Activated naive CD8-positive, alpha-beta T cell treated with anti-CD3 and anti-CD28 coated beads, Interleukin-2, amount 50 U/mL, for 24 hours (primary cell): ENCODE data around the gene DUSP16.

Experiments used
- ATAC-seq: fragments of 150-1000 bp; cut with Tn5 transposase; one replicate; pipeline ENCODE4 v1.10.0; 2021
- DNase-seq: peaks from one replicate; pipeline ENCODE4 v3.0.0; 2021
- H3K27ac Mint-ChIP-seq: one replicate; pipeline ENCODE4 v1.8.0; 2021; ENCODE audit warnings: mild to moderate bottlenecking, mixed read lengths
- H3K27me3 Mint-ChIP-seq: one replicate; pipeline ENCODE4 v1.8.0; 2021; ENCODE audit warnings: mixed read lengths
- H3K36me3 Mint-ChIP-seq: one replicate; pipeline ENCODE4 v1.8.0; 2021; ENCODE audit warnings: low read depth, mixed read lengths
- H3K4me1 Mint-ChIP-seq: one replicate; pipeline ENCODE4 v1.8.0; 2021; ENCODE audit warnings: mixed read lengths
- H3K4me3 Mint-ChIP-seq: one replicate; pipeline ENCODE4 v1.8.0; 2021; ENCODE audit warnings: mild to moderate bottlenecking, moderate library complexity, mixed read lengths
- H3K9me3 Mint-ChIP-seq: one replicate; pipeline ENCODE4 v1.8.0; 2021; ENCODE audit warnings: mixed read lengths

The DUSP16 gene

DNA sequence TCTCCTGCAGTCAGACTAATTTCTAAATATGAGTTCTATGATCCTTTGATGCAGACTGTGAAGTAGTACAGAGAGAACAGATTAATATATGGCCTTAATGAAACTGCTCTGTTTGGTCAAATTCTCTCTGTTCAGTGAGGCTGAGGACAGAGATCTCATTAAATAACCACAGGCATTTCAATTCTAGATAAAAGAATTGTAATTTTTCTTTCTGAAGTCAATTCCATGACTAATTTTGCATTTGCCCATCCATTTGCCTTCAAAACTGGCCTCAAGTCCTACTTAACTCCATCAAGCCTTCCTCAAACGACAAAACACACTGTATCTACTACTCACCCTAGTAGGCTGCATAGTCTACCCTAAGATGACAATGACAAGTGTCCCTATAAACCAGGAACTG lies 67.1 kb downstream of the DUSP16 start:
- H3K4me3 Mint-ChIP-seq, result no peak overlapping the region
- no peaks in the 10 kb centered on the region for H3K27me3 Mint-ChIP-seq
- no peak for ATAC-seq
- DNase-seq, result no peak
- peak overlapping the region; percentile 16 for H3K27ac Mint-ChIP-seq
- H3K36me3 Mint-ChIP-seq, result peaks cover 18% of the 10 kb centered on the region
- peaks cover 19% of the 10 kb centered on the region for H3K4me1 Mint-ChIP-seq
- H3K9me3 Mint-ChIP-seq, result no peaks in the 10 kb centered on the region

DNA sequence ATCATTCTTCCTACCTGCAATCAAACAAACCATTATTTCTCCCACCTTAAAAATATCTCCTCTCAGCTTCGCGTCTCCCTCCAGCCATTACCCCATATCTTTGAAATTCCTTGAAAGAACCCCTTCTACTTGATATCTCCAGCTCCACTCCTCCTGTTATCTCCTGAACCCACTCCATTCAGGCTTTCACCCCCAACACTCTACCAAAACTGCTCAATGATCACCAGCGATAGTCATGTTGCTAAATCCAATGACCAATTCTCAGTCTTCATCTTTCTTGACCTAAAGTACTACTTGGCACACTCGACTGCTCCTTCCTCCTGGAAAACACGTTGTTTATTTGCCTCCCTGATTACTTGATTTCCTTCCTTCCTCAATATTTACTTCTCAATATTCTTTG lies 70.1 kb downstream of the DUSP16 start:
- Mint-ChIP-seq H3K9me3 (no peaks in the 10 kb centered on the region), H3K36me3 (peaks cover 17% of the 10 kb centered on the region), H3K4me1 (peaks cover 30% of the 10 kb centered on the region), H3K4me3 (no peak overlapping the region), H3K27ac (no peak overlapping the region), H3K27me3 (no peaks in the 10 kb centered on the region)
- ATAC-seq (no peak), DNase-seq (no peak)

DNA sequence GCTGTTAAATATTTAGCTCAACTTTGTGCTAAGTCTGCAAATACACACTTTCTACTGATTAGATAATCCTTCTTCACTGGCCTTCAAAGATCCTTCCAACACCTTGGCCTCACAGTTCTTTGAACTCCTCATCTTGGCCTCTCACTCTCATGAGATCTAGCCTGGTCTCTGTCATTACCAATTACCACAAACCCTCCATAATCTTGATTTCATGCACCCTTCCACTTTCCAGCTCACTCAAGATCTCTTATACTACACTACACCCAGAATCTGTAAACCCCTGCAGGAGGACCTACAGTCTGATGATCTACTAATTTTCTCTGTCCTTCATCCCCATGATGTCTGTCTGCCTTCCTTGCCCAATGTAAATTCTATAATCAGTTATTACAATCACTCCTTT lies 71.1 kb downstream of the DUSP16 start:
- no peaks in the 10 kb centered on the region for H3K9me3 Mint-ChIP-seq
- DNase-seq (no peak), ATAC-seq (peak; percentile 57)
- H3K36me3 Mint-ChIP-seq, result peaks cover 17% of the 10 kb centered on the region
- H3K27me3 Mint-ChIP-seq, result no peaks in the 10 kb centered on the region
- peaks cover 34% of the 10 kb centered on the region for H3K4me1 Mint-ChIP-seq
- no peak overlapping the region for H3K27ac Mint-ChIP-seq
- H3K4me3 Mint-ChIP-seq, result no peak overlapping the region

DNA sequence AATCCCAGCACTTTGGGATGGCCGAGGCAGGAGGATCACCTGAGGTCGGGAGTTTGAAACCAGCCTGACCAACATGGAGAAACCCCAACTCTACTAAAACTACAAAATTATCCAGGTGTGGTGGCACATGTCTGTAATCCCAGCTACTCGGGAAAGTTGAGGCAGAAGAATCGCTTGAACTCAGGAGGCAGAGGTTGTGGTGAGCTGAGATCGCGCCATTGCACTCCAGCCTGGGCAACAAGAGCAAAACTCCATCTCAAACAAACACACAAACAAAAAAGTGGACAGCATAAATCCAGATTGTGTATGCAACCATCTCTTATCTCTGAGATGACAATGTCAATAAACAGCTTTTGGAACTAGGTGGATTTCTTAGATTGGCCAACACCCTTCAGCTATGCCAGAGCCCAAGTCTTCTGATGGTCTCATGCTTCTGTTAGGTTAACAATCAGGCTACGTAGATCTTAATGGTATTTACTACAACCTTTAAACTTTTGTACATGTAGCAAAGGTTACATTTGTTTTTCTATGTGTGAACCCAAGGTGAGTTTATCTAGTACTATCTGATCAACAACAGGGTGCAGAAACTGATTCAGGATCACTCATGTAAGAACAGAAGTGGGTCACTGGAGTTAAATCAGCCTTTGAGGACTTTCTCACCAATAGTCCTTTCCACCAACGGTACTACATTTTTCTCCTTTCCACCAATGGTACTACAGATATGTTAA lies 73.7 kb downstream of the DUSP16 start:
- no peaks in the 10 kb centered on the region for H3K9me3 Mint-ChIP-seq
- H3K27me3 Mint-ChIP-seq, result no peaks in the 10 kb centered on the region
- H3K4me3 Mint-ChIP-seq, result no peak overlapping the region
- H3K4me1 Mint-ChIP-seq, result peaks cover 43% of the 10 kb centered on the region
- peak overlapping the region; percentile 56 for H3K27ac Mint-ChIP-seq
- DNase-seq, result no peak
- H3K36me3 Mint-ChIP-seq, result peaks cover 25% of the 10 kb centered on the region
- ATAC-seq, result no peak

DNA sequence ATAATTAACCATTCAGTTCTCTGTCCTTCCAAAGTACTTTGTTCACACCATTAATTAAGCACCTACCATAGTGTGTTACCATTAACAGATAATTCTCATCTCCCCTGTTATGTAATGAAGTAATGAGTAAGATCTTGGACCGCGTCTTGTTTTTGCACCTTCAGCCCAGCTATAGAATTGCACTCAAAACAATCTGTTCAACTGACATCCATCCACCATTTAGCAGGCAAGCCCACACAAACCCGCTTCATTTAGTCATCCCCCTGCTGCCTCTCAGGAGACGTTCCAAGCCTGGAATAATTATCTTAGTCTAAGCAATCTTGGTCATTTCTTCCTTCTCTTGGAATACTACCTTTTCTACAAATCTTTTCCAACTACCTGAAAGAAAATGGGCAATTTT lies 74.4 kb downstream of the DUSP16 start:
- H3K4me3 Mint-ChIP-seq, result no peak overlapping the region
- H3K4me1 Mint-ChIP-seq, result peaks cover 49% of the 10 kb centered on the region
- peaks cover 26% of the 10 kb centered on the region for H3K36me3 Mint-ChIP-seq
- ATAC-seq, result no peak
- H3K9me3 Mint-ChIP-seq, result no peaks in the 10 kb centered on the region
- H3K27me3 Mint-ChIP-seq, result no peaks in the 10 kb centered on the region
- H3K27ac Mint-ChIP-seq, result peak overlapping the region; percentile 56
- no peak for DNase-seq

DNA sequence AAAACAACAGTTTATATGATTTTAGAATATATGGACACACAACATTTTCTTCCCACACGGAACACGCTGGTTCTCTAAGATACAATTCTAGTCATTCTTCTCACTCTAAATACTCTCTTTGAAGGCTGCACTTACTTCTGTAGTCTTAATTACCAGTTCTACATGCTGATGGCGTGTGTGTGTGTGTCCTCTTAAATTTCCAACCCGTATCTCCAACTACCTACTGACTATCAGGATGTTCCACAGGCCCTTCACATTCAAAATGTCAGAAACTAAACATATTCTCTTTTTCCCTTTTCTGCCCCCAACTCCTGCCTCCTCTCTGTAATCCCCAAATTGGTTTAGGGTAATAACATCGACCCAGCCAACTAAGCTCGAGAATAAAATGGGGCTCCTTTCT lies 75.2 kb downstream of the DUSP16 start:
- Mint-ChIP-seq H3K9me3 (no peaks in the 10 kb centered on the region), H3K27me3 (no peaks in the 10 kb centered on the region), H3K4me1 (peaks cover 57% of the 10 kb centered on the region), H3K36me3 (peaks cover 29% of the 10 kb centered on the region), H3K27ac (peak overlapping the region; percentile 70), H3K4me3 (no peak overlapping the region)
- DNase-seq (no peak), ATAC-seq (no peak)

DNA sequence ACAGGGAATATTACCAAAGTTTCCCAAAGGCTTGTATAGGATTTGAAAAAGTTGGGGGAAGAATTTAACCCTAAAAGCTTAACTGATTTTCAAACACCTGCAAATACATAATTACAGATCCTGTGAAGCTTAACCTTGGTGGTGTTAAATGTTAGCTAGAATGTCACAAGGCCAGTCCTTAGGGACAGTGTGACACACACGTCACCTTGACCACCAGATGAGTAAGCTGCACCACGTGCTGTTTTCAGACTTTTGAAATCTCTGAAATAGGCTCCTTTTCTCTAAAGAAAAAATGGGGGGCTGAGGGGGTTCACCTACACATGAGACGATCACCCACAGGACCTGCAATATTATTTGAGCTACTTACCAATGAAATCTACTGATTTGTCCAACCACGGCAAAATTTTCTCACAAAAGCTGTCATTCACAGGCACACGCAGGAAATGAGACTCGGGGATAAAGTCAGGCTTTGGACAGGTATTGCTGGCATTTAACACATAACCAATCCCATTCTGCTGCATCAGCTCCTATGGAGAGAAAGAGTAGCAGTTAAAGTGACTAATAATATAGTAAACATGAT lies 75.9 kb downstream of the DUSP16 start:
- Mint-ChIP-seq H3K4me3 (no peak overlapping the region), H3K27ac (peak overlapping the region; percentile 70), H3K27me3 (no peaks in the 10 kb centered on the region), H3K4me1 (peaks cover 65% of the 10 kb centered on the region), H3K9me3 (no peaks in the 10 kb centered on the region), H3K36me3 (peaks cover 33% of the 10 kb centered on the region)
- peak; percentile 71 for ATAC-seq
- no peak for DNase-seq

DNA sequence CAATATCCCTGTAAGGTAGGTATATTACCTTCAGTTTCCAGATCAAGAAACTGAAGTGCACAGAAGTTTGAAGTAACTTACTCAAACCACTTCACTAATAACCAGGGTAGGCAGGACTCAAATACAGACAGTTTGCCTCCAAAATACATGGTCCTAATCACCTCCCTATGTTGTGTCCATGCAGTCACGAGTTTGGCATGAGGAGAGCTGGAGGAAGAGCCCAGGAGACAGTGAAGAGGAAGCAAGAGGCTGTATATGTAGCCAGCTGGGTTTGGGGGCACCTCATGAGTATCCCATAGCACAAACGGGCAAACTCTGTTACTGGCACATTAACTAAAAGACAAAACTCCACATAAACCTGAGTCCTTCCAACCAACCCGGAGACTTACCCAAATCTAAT lies 79.2 kb downstream of the DUSP16 start:
- Mint-ChIP-seq H3K27ac (peak overlapping the region; percentile 98), H3K27me3 (no peaks in the 10 kb centered on the region), H3K4me1 (peaks cover 87% of the 10 kb centered on the region), H3K4me3 (peak overlapping the region; percentile 77), H3K36me3 (peaks cover 56% of the 10 kb centered on the region), H3K9me3 (no peaks in the 10 kb centered on the region)
- DNase-seq (no peak), ATAC-seq (no peak)

DNA sequence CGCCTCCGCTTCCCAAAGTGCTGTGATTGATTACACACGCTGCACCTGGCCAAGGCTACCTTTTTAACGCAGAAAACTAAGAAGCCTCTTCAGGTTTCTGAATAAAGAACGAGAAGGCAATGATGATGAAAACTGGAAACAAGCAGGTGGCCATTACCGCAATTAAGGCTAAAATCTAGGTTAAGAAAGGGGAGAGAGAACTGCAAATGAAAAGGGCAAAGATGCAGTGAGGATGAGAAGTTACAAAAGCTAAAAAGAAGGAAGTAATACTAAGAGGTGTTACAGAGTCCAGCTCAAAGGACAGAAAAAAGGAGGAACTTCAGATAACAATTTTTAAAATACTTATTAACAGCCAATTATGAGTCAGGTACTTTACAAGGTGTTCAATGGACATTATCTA lies 79.7 kb downstream of the DUSP16 start:
- Mint-ChIP-seq H3K27me3 (no peaks in the 10 kb centered on the region), H3K27ac (peak overlapping the region; percentile 98), H3K4me1 (peaks cover 87% of the 10 kb centered on the region), H3K36me3 (peaks cover 53% of the 10 kb centered on the region), H3K4me3 (peak overlapping the region; percentile 77), H3K9me3 (no peaks in the 10 kb centered on the region)
- no peak for ATAC-seq
- no peak for DNase-seq

DNA sequence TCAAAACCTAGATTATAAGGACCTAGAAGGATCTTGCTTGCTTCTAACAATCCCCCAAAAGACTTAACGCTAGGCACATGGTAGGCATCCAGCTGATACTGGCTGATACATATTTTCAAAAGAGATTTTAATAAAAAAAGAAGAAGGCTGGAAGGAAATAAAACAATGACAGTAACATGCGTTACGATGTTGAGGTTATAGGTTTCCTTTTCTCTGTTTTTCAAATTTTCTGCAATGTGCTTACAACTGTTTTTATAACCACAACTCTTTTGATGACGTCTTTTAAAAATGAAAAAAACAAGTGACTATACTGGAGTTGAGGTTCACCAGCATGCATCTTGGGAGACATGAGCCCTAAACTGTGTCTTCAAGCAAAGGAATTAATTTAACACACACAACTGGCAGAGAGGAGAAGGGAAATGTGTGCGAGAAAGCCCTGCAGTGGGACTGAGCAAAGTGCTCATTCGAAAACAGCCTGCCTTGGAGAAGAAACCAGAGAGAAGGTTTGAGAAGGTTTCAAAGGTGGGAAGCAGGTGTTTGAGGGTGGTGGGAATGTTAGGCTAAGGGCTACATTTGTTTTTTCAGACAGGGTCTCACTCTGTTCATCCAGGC lies 80.4 kb downstream of the DUSP16 start:
- Mint-ChIP-seq H3K4me1 (peaks cover 84% of the 10 kb centered on the region), H3K27me3 (no peaks in the 10 kb centered on the region), H3K36me3 (peaks cover 54% of the 10 kb centered on the region), H3K27ac (peak overlapping the region; percentile 98), H3K4me3 (peak overlapping the region; percentile 77), H3K9me3 (no peaks in the 10 kb centered on the region)
- peak; percentile 33 for ATAC-seq
- DNase-seq, result no peak

DNA sequence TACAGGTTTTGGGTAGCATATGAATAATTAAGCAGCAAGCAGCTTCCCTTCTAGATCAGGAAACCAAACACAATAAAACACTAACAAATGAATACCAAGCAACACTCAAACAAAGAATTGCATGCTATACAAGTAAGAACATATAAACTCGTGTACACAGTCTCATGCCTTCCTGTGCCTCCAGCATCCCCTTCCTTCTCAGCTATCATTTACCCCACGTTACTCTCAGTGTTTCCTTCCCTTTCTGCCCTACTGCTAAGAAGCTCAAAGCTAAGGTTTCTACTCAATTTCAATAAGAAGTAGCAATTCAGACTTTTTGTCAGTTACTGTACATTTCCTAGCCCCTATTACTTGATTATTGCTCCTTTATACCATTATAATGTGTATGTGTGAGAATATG lies 81.0 kb downstream of the DUSP16 start:
- Mint-ChIP-seq H3K4me3 (peak overlapping the region; percentile 77), H3K27me3 (no peaks in the 10 kb centered on the region), H3K4me1 (peaks cover 81% of the 10 kb centered on the region), H3K9me3 (no peaks in the 10 kb centered on the region), H3K36me3 (peaks cover 57% of the 10 kb centered on the region), H3K27ac (peak overlapping the region; percentile 98)
- DNase-seq (no peak), ATAC-seq (peak; percentile 51)

DNA sequence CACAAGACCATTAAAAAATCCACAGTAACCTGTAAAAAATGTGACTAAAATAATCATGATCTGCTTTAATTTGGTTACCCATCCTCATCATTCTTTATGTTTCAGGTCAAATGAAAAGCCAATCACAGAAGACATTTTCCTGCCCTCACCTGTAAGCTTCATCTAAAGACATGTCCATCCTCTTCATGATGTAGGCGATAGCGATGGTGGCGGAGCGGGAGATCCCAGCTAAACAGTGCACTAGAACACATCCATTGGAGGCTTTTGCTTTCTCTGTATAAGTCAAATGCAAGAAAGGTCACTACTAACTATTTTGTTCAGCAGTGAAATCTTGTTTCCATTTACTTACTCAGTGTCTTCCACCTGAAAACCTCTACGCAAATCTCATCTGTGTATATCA lies 82.6 kb downstream of the DUSP16 start:
- peak; percentile 54 for DNase-seq
- no peaks in the 10 kb centered on the region for H3K9me3 Mint-ChIP-seq
- H3K36me3 Mint-ChIP-seq, result peaks cover 61% of the 10 kb centered on the region
- H3K4me1 Mint-ChIP-seq, result peaks cover 84% of the 10 kb centered on the region
- H3K4me3 Mint-ChIP-seq, result peak overlapping the region; percentile 31
- H3K27me3 Mint-ChIP-seq, result no peaks in the 10 kb centered on the region
- ATAC-seq, result peak; percentile 66
- H3K27ac Mint-ChIP-seq, result peak overlapping the region; percentile 90

DNA sequence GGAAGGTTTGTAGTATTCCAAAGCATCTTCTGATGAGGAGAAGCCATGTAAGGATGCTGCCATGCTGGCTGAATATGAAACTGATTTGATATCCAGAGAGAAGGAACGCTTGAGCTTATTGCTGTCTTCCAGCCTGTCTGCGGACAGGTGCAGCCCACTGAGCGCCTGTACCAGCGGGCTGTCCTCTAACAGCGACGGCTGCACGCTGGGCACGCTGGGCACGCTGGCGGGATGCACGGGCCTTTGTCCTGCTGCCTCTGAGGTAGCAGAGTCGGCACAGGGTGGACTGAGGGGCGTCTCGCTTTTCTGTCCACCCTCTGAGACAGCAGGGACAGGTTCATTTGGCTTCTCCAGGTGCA lies 85.2 kb downstream of the DUSP16 start:
- H3K9me3 Mint-ChIP-seq, result no peaks in the 10 kb centered on the region
- DNase-seq, result no peak
- ATAC-seq, result no peak
- no peaks in the 10 kb centered on the region for H3K27me3 Mint-ChIP-seq
- peaks cover 85% of the 10 kb centered on the region for H3K4me1 Mint-ChIP-seq
- H3K36me3 Mint-ChIP-seq, result peaks cover 64% of the 10 kb centered on the region
- peak overlapping the region; percentile 49 for H3K27ac Mint-ChIP-seq
- no peak overlapping the region for H3K4me3 Mint-ChIP-seq

DNA sequence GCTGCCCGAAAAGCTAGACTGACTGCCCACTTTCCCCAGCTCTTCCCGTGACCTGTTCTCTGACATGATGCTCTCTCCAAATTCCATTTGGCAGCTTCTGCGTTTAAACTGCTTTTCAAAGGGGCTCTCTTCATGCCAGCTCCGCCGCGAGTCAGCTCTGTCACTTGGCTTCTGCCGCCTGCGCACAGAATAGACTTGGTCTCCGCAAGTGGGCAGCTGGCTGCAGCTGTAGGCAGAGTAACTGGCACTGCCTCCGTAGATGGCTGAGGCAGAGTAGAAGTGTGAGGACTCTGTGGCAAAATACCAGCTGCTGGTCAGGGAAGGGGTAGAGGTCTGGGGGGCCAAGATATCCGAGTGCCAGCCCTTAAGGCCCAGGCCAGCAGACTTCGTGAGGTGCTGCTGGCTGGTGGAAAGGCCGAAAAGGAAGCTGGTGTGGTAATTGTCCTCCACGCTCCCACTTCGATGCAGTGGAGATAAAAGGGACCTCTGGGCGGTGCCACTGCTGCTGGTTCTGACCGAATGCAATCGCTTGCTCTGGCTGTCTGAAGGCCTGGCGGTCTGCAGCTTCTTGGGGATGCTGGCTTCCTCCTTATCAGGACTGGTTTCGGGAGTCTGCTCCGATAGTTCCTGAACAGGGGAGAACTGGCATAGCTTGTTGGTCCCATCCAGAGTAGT lies 85.7 kb downstream of the DUSP16 start:
- Mint-ChIP-seq H3K27me3 (no peaks in the 10 kb centered on the region), H3K27ac (peak overlapping the region; percentile 97), H3K4me1 (peaks cover 80% of the 10 kb centered on the region), H3K36me3 (peaks cover 61% of the 10 kb centered on the region), H3K9me3 (no peaks in the 10 kb centered on the region), H3K4me3 (no peak overlapping the region)
- ATAC-seq, result no peak
- no peak for DNase-seq
